ENCODE measurements around the gene CCT4. TPM values are rescaled to one million over a fixed set of nuclear protein-coding genes. Genes with fewer than 3 reads are reported as not detected.
"Not testable (repeated sequence)": the region's sequence is repeated elsewhere in the genome, so short reads cannot be mapped to it uniquely, and the experiment has no call there.

The CCT4 gene
- total RNA-seq, 4 donors from 2014 or later: 63.2 to 87.1 (median 75.5) TPM

GRCh38 chr2:61855318-61855613 is 33.2 kb downstream of the CCT4 start:
- in situ Hi-C loops (cut with MboI; ENCODE audit: low sequenced_read_pairs in 4 of 4) (no loop called here), intact Hi-C loops (cut with DNase I; ENCODE audit: low total_unique reads) (loop anchor here (2.0 to 10.0 kb wide), 4 partner anchors 90 to 810 kb away; no protein-coding TSS in a partner anchor)
- Histone ChIP-seq H3K36me3 (no peaks in the 10 kb centered on the region), H3K27ac (peak overlapping the region; percentile 89 to 93 (median 90)), H3K9me3 (no peaks in the 10 kb centered on the region), H3K4me1 (peaks cover 8 to 13% of the 10 kb centered on the region in 2 donors), H3K4me3 (peak overlapping the region; percentile 80 to 89 (median 82)), H3K27me3 (no peaks in the 10 kb centered on the region)
- ATAC-seq (no peak), DNase-seq (no peak)
- no peak for TF ChIP-seq POLR2A (IDR thresholded peaks at IDR 0.05)
- no peak for TF ChIP-seq CTCF (IDR thresholded peaks at IDR 0.05 in 4 of 5, conservative IDR thresholded peaks at IDR 0.05 in 1 of 5)

- peak overlapping the region; percentile 89 to 93 (median 90) for H3K27ac ChIP-seq
- TF ChIP-seq POLR2A (IDR thresholded peaks at IDR 0.05) (no peak), CTCF (IDR thresholded peaks at IDR 0.05 in 4 of 5, conservative IDR thresholded peaks at IDR 0.05 in 1 of 5) (no peak)
- H3K27me3 ChIP-seq: no peaks in the 10 kb centered on the region
- peak; percentile 90 to 93 for DNase-seq
- H3K36me3 ChIP-seq: no peaks in the 10 kb centered on the region
- peak; percentile 97 to 98 for ATAC-seq
- peak overlapping the region; percentile 80 to 89 (median 82) for H3K4me3 ChIP-seq
- peaks cover 8 to 13% of the 10 kb centered on the region in 2 donors for H3K4me1 ChIP-seq
- intact Hi-C loops (cut with DNase I; ENCODE audit: low total_unique reads) (loop anchor here (1.0 to 10.0 kb wide), 6 partner anchors 34 to 810 kb away; partner anchors contain the start of genes CCT4 and USP34), in situ Hi-C loops (cut with MboI; ENCODE audit: low sequenced_read_pairs in 4 of 4) (no loop called here)
- no peaks in the 10 kb centered on the region for H3K9me3 ChIP-seq
Observed at GRCh38 chr2:61854564-61855317, 33.7 kb downstream of the CCT4 start.

GRCh38 chr2:61853847-61854563 is 34.5 kb downstream of the CCT4 start, which contains the start of gene FAM161A:
Gene FAM161A, minus strand, starts transcription at chr2:61854060. Its CDS starts 19 bp downstream, at chr2:61854041.
- in situ Hi-C loops (cut with MboI; ENCODE audit: low sequenced_read_pairs in 4 of 4): no loop called here
- Histone ChIP-seq H3K9me3 (no peaks in the 10 kb centered on the region), H3K36me3 (no peaks in the 10 kb centered on the region), H3K27ac (peak within 1 kb of the TSS; percentile 89 to 93 (median 90)), H3K4me1 (peaks cover 8 to 13% of the 10 kb centered on the region in 2 donors), H3K27me3 (no peaks in the 10 kb centered on the region), H3K4me3 (peak within 1 kb of the TSS; percentile 80 to 89 (median 82))
- ATAC-seq (peak; percentile 83 to 84), DNase-seq (peak; percentile 70 to 83)
- intact Hi-C loops (cut with DNase I; ENCODE audit: low total_unique reads): loop anchor here (1.0 to 10.0 kb wide), 7 partner anchors 34 to 809 kb away; partner anchors contain the start of genes CCT4 and USP34
- no peak for TF ChIP-seq CTCF (IDR thresholded peaks at IDR 0.05 in 4 of 5, conservative IDR thresholded peaks at IDR 0.05 in 1 of 5)
- TF ChIP-seq POLR2A (IDR thresholded peaks at IDR 0.05): peak; percentile 30 to 57

- DNase-seq: peak in 1 of 2 donors; percentile 46
- Histone ChIP-seq H3K4me1 (peaks cover 8 to 13% of the 10 kb centered on the region in 2 donors), H3K9me3 (no peaks in the 10 kb centered on the region), H3K27ac (peak overlapping the region; percentile 89 to 93 (median 90)), H3K4me3 (peak overlapping the region; percentile 80 to 89 (median 82)), H3K36me3 (no peaks in the 10 kb centered on the region), H3K27me3 (no peaks in the 10 kb centered on the region)
- in situ Hi-C loops (cut with MboI; ENCODE audit: low sequenced_read_pairs in 4 of 4) (no loop called here), intact Hi-C loops (cut with DNase I; ENCODE audit: low total_unique reads) (loop anchor here (2.0 to 10.0 kb wide), 3 partner anchors 158 to 808 kb away; no protein-coding TSS in a partner anchor)
- TF ChIP-seq POLR2A (IDR thresholded peaks at IDR 0.05): no peak
- no peak for TF ChIP-seq CTCF (IDR thresholded peaks at IDR 0.05 in 4 of 5, conservative IDR thresholded peaks at IDR 0.05 in 1 of 5)
- ATAC-seq: peak; percentile 55 to 57
Observed at GRCh38 chr2:61853086-61853846, 35.2 kb downstream of the CCT4 start.

- H3K27me3 ChIP-seq; ATAC-seq; H3K27ac ChIP-seq; H3K9me3 ChIP-seq; DNase-seq; H3K4me3 ChIP-seq; in situ Hi-C loops (cut with MboI; ENCODE audit: low sequenced_read_pairs in 4 of 4); H3K36me3 ChIP-seq: not testable (repeated sequence)
- intact Hi-C loops (cut with DNase I; ENCODE audit: low total_unique reads): loop anchor here (10.0 kb wide), 2 partner anchors 156 to 806 kb away; no protein-coding TSS in a partner anchor
- peaks cover 8 to 13% of the 10 kb centered on the region in 2 donors for H3K4me1 ChIP-seq
Observed at GRCh38 chr2:61851270-61851669, 37.2 kb downstream of the CCT4 start.
